ENCODE measurements around the gene AIFM3.

DNA sequence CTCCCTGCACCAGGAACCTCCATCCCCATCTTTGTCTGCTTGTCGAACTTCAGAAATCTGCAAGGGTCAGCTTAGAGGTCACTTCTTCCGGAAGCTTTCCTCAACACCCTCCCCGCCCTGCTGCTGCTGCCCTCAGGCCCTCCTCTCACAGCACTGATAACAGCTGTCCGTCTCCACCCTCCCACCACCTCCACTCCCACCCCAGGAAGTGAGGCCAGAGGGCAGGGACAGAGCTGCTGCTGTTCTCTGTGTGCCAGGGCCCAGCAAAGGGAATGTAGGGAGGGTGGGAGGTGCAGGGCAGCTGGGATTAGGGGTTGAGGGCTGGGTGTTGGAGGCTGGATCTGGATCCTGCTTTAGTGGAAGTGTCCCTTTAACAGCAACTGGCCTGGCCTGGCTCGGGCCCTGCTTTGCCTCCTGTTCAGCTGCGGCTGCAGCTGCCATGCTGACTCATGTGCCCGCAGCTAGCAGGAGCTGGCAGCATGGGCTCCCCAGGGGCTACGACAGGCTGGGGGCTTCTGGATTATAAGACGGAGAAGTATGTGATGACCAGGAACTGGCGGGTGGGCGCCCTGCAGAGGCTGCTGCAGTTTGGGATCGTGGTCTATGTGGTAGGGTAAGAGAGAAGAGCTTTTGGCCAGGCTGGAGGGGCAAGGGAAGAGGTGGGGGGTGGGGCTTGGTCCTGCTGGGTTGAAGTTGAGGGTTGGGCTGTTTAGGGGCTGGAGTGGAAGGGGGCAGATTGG, 47.8 kb downstream of the AIFM3 start, which contains the start of gene P2RX6:
- TF ChIP-seq CTCF (IDR thresholded peaks at IDR 0.05; ENCODE audit: insufficient read depth, low read length, poor library complexity, severe bottlenecking): no peak
- TF ChIP-seq EZH2phosphoT487 (conservative IDR thresholded peaks at IDR 0.05; ENCODE audit: low read length): no peak

Data from SU-DHL-6 (cell line).